Upper lobe of left lung (tissue), 6 donors: ENCODE data around the gene APBA1. TPM values are rescaled to one million over a fixed set of nuclear protein-coding genes. Genes with fewer than 3 reads are reported as not detected.

ENCODE experiments used
- ATAC-seq, 2 donors: fragments of 200-7000 bp; cut with Tn5 transposase; one replicate each; pipeline ENCODE4 v1.9.1; 2022; ENCODE audit warnings: mild to moderate bottlenecking in 2 of 2, moderate library complexity in 2 of 2; ENCODE audit not compliant: low FRiP score in 2 of 2
- DNase-seq, 2 donors: peaks; one replicate each; pipeline ENCODE4 v3.0.0-alpha.2; 2019 to 2020
- H3K27ac ChIP-seq, 4 donors: fragments of 200-600 bp; sonication (generic); one replicate each; pipeline ENCODE4 v1.5.1; 2016 to 2019
- H3K27me3 ChIP-seq, 4 donors: fragments of 200-600 bp; sonication (generic); one replicate each; pipeline ENCODE4 v1.5.1; 2017 to 2019
- H3K36me3 ChIP-seq, 4 donors: fragments of 200-600 bp; sonication (generic); one replicate each; pipeline ENCODE4 v1.5.1; 2016 to 2019
- H3K4me1 ChIP-seq, 4 donors: fragments of 200-600 bp; sonication (generic); one replicate each; pipeline ENCODE4 v1.5.1; 2018 to 2019
- H3K4me3 ChIP-seq, 4 donors: fragments of 200-600 bp; sonication (generic); one replicate each; pipeline ENCODE4 v1.5.1; 2017 to 2019; ENCODE audit warnings: mild to moderate bottlenecking in 2 of 4, moderate library complexity in 1 of 4
- H3K9me3 ChIP-seq, 4 donors: fragments of 200-600 bp; sonication (generic); one replicate each; pipeline ENCODE4 v1.5.1; 2018 to 2019
- EP300 ChIP-seq, 4 donors: sonication (generic); formaldehyde crosslinking; IDR thresholded peaks; one replicate each; pipeline ENCODE4 v1.5.1; 2017; ENCODE audit warnings: antibody characterized with exemption in 4 of 4, control low read depth in 2 of 4
- POLR2A ChIP-seq, 4 donors: fragments of 450-650 bp; IDR thresholded peaks; one replicate each; pipeline ENCODE4 v1.5.1; 2016 to 2017; ENCODE audit warnings: antibody characterized with exemption in 4 of 4, mild to moderate bottlenecking in 2 of 4
- POLR2AphosphoS5 ChIP-seq, 2 donors: sonication (generic); formaldehyde crosslinking; IDR thresholded peaks; one replicate each; pipeline ENCODE4 v1.5.1; 2017; ENCODE audit warnings: antibody characterized with exemption in 2 of 2
- WGBS, 2 donors: methylation state at CpG; one replicate each; pipeline ENCODE4 v1.1.5; 2017 to 2018; 5-methylcytosine and 5-hydroxymethylcytosine counted together
- total RNA-seq, 6 donors: library from RNA; depleted of rRNA in 4 of 6; stranded (reverse); fragments of >200 nt in 4 of 6; gene quantifications; one replicate each; pipeline versions ENCODE4 v1.1.0 to v1.2.1, GENCODE V29; 2016 to 2021
- TF ChIP-seq, protein P1 (sequence below), 6 experiments: fragments of 450-650 bp in 4 of 6; fragments of 200-600 bp in 2 of 6; sonication (generic) in 2 of 6; IDR thresholded peaks; one replicate each; pipeline ENCODE4 v1.5.1; 2016 to 2019; ENCODE audit warnings: antibody characterized with exemption in 6 of 6
- donor health status: DM: no; HTN: no; CAD: no; lungs with moderate emphysema.
- donor health status: DM: no; HTN: yes; CAD: no; lungs with severe emphysema.

The APBA1 gene
- total RNA-seq, 6 donors from 2014 or later = 2.1 to 5.4 (median 4.0) TPM

- no peaks in the 10 kb centered on the region for H3K9me3 ChIP-seq
- ATAC-seq (peak in 1 of 2 donors; percentile 15), DNase-seq (peak in 1 of 2 donors; percentile 82)
- WGBS, 2 donors = 92 to 95% methylated on average over 110 to 111 of the region's 111 CpGs
- no peak overlapping the region for H3K27ac ChIP-seq
- H3K4me3 ChIP-seq = no peak overlapping the region
- TF ChIP-seq EP300 (IDR thresholded peaks at IDR 0.05) (no peak), POLR2AphosphoS5 (IDR thresholded peaks at IDR 0.05) (no peak), POLR2A (IDR thresholded peaks at IDR 0.05) (no peak)
- TF ChIP-seq, protein P1, sequence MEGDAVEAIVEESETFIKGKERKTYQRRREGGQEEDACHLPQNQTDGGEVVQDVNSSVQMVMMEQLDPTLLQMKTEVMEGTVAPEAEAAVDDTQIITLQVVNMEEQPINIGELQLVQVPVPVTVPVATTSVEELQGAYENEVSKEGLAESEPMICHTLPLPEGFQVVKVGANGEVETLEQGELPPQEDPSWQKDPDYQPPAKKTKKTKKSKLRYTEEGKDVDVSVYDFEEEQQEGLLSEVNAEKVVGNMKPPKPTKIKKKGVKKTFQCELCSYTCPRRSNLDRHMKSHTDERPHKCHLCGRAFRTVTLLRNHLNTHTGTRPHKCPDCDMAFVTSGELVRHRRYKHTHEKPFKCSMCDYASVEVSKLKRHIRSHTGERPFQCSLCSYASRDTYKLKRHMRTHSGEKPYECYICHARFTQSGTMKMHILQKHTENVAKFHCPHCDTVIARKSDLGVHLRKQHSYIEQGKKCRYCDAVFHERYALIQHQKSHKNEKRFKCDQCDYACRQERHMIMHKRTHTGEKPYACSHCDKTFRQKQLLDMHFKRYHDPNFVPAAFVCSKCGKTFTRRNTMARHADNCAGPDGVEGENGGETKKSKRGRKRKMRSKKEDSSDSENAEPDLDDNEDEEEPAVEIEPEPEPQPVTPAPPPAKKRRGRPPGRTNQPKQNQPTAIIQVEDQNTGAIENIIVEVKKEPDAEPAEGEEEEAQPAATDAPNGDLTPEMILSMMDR (IDR thresholded peaks at IDR 0.05) = no peak
- no peaks in the 10 kb centered on the region for H3K27me3 ChIP-seq
- H3K36me3 ChIP-seq = peaks cover 0 to 7% (median 2%) of the 10 kb centered on the region in 4 donors
- no peaks in the 10 kb centered on the region for H3K4me1 ChIP-seq
These were observed 155.5 kb downstream of the APBA1 start for GRCh38 chr9:69516353-69517322.

- Histone ChIP-seq H3K27ac (no peak overlapping the region), H3K36me3 (peaks cover 0 to 7% (median 2%) of the 10 kb centered on the region in 4 donors), H3K4me1 (no peaks in the 10 kb centered on the region), H3K27me3 (no peaks in the 10 kb centered on the region), H3K4me3 (no peak overlapping the region), H3K9me3 (no peaks in the 10 kb centered on the region)
- DNase-seq (peak in 1 of 2 donors; percentile 48), ATAC-seq (no peak)
- WGBS, 2 donors = 96 to 98% methylated on average over 23 of the region's 23 CpGs
- TF ChIP-seq POLR2A (IDR thresholded peaks at IDR 0.05) (no peak), POLR2AphosphoS5 (IDR thresholded peaks at IDR 0.05) (no peak), EP300 (IDR thresholded peaks at IDR 0.05) (no peak)
- TF ChIP-seq, protein P1 (IDR thresholded peaks at IDR 0.05) = no peak
These were observed 156.4 kb downstream of the APBA1 start for GRCh38 chr9:69515810-69516209.

GRCh38 chr9:69513141-69513820 lies 158.9 kb downstream of the APBA1 start:
- Histone ChIP-seq H3K4me3 (no peak overlapping the region), H3K36me3 (peaks cover 0 to 7% (median 2%) of the 10 kb centered on the region in 4 donors), H3K27me3 (no peaks in the 10 kb centered on the region), H3K9me3 (no peaks in the 10 kb centered on the region), H3K4me1 (no peaks in the 10 kb centered on the region), H3K27ac (no peak overlapping the region)
- 71 to 72% methylated on average over 3 of the region's 3 CpGs for WGBS, 2 donors
- ATAC-seq = no peak
- DNase-seq = no peak
- TF ChIP-seq POLR2AphosphoS5 (IDR thresholded peaks at IDR 0.05) = no peak
- no peak for TF ChIP-seq EP300 (IDR thresholded peaks at IDR 0.05)
- TF ChIP-seq, protein P1 (IDR thresholded peaks at IDR 0.05) = no peak
- no peak for TF ChIP-seq POLR2A (IDR thresholded peaks at IDR 0.05)

GRCh38 chr9:69504058-69504457 lies 168.1 kb downstream of the APBA1 start:
- DNase-seq = no peak
- WGBS, 2 donors = 76 to 90% methylated on average over 1 of the region's 1 CpG

More at GRCh38 chr9:69504058-69504457, 168.1 kb downstream of the APBA1 start:
- Histone ChIP-seq H3K27me3 (no peaks in the 10 kb centered on the region), H3K27ac (no peak overlapping the region), H3K4me3 (no peak overlapping the region), H3K9me3 (no peaks in the 10 kb centered on the region), H3K36me3 (no peaks in the 10 kb centered on the region), H3K4me1 (peaks cover 0 to 5% (median 0%) of the 10 kb centered on the region in 4 donors)
- TF ChIP-seq EP300 (IDR thresholded peaks at IDR 0.05) (no peak), POLR2AphosphoS5 (IDR thresholded peaks at IDR 0.05) (no peak), POLR2A (IDR thresholded peaks at IDR 0.05) (no peak)
- TF ChIP-seq, protein P1 (IDR thresholded peaks at IDR 0.05) = no peak
- no peak for ATAC-seq
